Mesenteric fat pad (tissue), 1 donor: ENCODE data around the gene CCDC80. TPM values are rescaled to one million over a fixed set of nuclear protein-coding genes. Genes with fewer than 3 reads are reported as not detected.

Source experiments
- total RNA-seq: library from RNA; stranded (reverse); fragmentation: NEBNext Ultra II Directional; extraction: Animal tissue kit (Norgen Biotek cat#: 25700); gene quantifications from one replicate; pipeline ENCODE4 v1.2.1, GENCODE V29; 2021
- donor health status: DM: yes; HTN: yes; CAD: no.

The CCDC80 gene
- total RNA-seq, 1 donor from 2014 or later, result 426 TPM

Other genes with a start within 250 kb of the CCDC80 start
- gene BTLA, start 141.7 kb downstream of the CCDC80 start, total RNA-seq, result 0.64 TPM
- 57.0 TPM for gene ATG3, start 79.2 kb downstream of the CCDC80 start, total RNA-seq
- gene SLC35A5, start 79.1 kb downstream of the CCDC80 start, total RNA-seq, result 30.0 TPM
- not detected for gene CD200R1L, start 205.7 kb upstream of the CCDC80 start, total RNA-seq